Activated T-helper 2 cell treated with anti-CD3 and anti-CD28 coated beads, Interferon-gamma antibody, Interleukin-2, Interleukin-4, amounts not matched to agents 10 μg/mL and 5 μg/mL and 100 μg/mL, durations not matched to agents 14 hours and 24 hours and 36 hours (primary cell): ENCODE data around the gene TTLL11. TPM values are rescaled to one million over a fixed set of nuclear protein-coding genes. Genes with fewer than 3 reads are reported as not detected.

Source experiments
- DNase-seq: peaks from one replicate; pipeline ENCODE4 v3.0.0; 2021; ENCODE audit warnings: low spot score
- H3K27ac Mint-ChIP-seq: one replicate; pipeline ENCODE4 v1.8.0; 2021; ENCODE audit warnings: mixed read lengths
- H3K27me3 Mint-ChIP-seq: one replicate; pipeline ENCODE4 v1.8.0; 2021; ENCODE audit warnings: low read depth, mixed read lengths
- H3K36me3 Mint-ChIP-seq: one replicate; pipeline ENCODE4 v1.8.0; 2021; ENCODE audit warnings: low read depth, mixed read lengths
- H3K4me1 Mint-ChIP-seq: one replicate; pipeline ENCODE4 v1.8.0; 2021; ENCODE audit warnings: low read depth, mixed read lengths
- H3K4me3 Mint-ChIP-seq: one replicate; pipeline ENCODE4 v1.8.0; 2021; ENCODE audit warnings: low read depth, mild to moderate bottlenecking, moderate library complexity, mixed read lengths
- H3K9me3 Mint-ChIP-seq: one replicate; pipeline ENCODE4 v1.8.0; 2021; ENCODE audit warnings: mixed read lengths
- intact Hi-C: fragments of 100-400 bp; cut with micrococcal nuclease; formaldehyde crosslinking; loops from one replicate; pipeline ENCODE4 v1.15.1; 2023
- total RNA-seq: library from RNA; stranded (reverse); gene quantifications from 2 replicates; pipeline ENCODE4 v1.2.3, GENCODE V29; 2022

TTLL11 gene
- total RNA-seq, 1 donor from 2014 or later: 2.2 TPM

GRCh38 chr9:121860744-121861143, 232.4 kb downstream of the TTLL11 start:
- no peaks in the 10 kb centered on the region for H3K36me3 Mint-ChIP-seq
- no peaks in the 10 kb centered on the region for H3K4me1 Mint-ChIP-seq
- no peaks in the 10 kb centered on the region for H3K9me3 Mint-ChIP-seq
- H3K27me3 Mint-ChIP-seq: no peaks in the 10 kb centered on the region
- no peak overlapping the region for H3K27ac Mint-ChIP-seq
- DNase-seq: no peak
- no peak overlapping the region for H3K4me3 Mint-ChIP-seq
- intact Hi-C loops: no loop called here

DNA sequence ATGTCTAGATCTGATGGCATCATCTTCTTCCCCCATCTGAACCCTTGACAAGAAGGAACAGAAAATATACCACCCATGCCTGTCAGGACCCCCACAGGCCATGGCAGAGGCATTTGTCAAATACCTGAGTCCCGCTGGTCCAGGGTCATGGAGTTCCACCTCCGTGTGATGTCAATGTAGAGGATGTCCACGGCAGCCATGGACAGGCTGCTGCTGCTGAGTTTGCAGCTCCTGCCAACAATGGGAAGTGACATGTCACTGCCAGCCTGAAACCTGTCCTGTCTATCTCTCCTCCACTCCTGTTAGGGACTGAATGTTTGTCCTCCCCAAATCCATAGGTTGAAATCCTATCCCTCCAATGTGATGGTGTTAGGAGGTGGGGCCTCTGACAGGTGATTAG, 232.9 kb downstream of the TTLL11 start:
- Mint-ChIP-seq H3K27me3 (no peaks in the 10 kb centered on the region), H3K27ac (no peak overlapping the region), H3K36me3 (no peaks in the 10 kb centered on the region), H3K4me3 (no peak overlapping the region), H3K9me3 (no peaks in the 10 kb centered on the region), H3K4me1 (no peaks in the 10 kb centered on the region)
- intact Hi-C loops: no loop called here
- DNase-seq: no peak

GRCh38 chr9:121859646-121860045, 233.5 kb downstream of the TTLL11 start:
- no peaks in the 10 kb centered on the region for H3K4me1 Mint-ChIP-seq
- no peaks in the 10 kb centered on the region for H3K27me3 Mint-ChIP-seq
- no peak overlapping the region for H3K27ac Mint-ChIP-seq
- no peak for DNase-seq
- H3K9me3 Mint-ChIP-seq: no peaks in the 10 kb centered on the region
- no peaks in the 10 kb centered on the region for H3K36me3 Mint-ChIP-seq
- intact Hi-C loops: no loop called here
- H3K4me3 Mint-ChIP-seq: no peak overlapping the region

- Mint-ChIP-seq H3K4me3 (no peak overlapping the region), H3K4me1 (no peaks in the 10 kb centered on the region), H3K27ac (no peak overlapping the region), H3K36me3 (no peaks in the 10 kb centered on the region), H3K27me3 (no peaks in the 10 kb centered on the region), H3K9me3 (no peaks in the 10 kb centered on the region)
- no peak for DNase-seq
- intact Hi-C loops: no loop called here
Observed at GRCh38 chr9:121858788-121859187, 234.3 kb downstream of the TTLL11 start.

- DNase-seq: no peak
- Mint-ChIP-seq H3K27me3 (no peaks in the 10 kb centered on the region), H3K9me3 (no peaks in the 10 kb centered on the region), H3K36me3 (no peaks in the 10 kb centered on the region), H3K4me1 (no peaks in the 10 kb centered on the region), H3K4me3 (no peak overlapping the region), H3K27ac (no peak overlapping the region)
- intact Hi-C loops: no loop called here
Observed at GRCh38 chr9:121857928-121858327, 235.2 kb downstream of the TTLL11 start.

DNA sequence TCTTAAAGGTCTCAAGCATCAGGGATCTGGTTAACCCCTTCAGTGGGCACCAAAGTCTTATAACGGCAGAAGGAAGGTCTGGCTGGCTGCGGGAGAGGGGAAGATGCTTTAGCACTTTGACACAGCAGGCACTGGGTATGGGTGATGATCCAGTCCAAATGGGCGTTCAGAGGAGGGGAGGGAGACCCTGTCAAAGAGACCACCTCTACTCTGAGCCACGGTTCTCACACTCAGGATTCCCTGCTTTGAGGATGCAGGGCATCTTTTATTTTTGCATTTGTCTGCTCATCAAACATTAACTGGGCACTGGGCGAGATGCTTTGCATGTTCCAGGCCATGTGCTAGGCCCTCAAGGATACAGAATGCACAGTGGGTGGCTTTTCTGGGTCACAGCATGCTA, 237.6 kb downstream of the TTLL11 start:
- Mint-ChIP-seq H3K36me3 (no peaks in the 10 kb centered on the region), H3K27ac (no peak overlapping the region), H3K27me3 (no peaks in the 10 kb centered on the region), H3K9me3 (no peaks in the 10 kb centered on the region), H3K4me1 (no peaks in the 10 kb centered on the region), H3K4me3 (no peak overlapping the region)
- DNase-seq: no peak
- intact Hi-C loops: no loop called here

DNA sequence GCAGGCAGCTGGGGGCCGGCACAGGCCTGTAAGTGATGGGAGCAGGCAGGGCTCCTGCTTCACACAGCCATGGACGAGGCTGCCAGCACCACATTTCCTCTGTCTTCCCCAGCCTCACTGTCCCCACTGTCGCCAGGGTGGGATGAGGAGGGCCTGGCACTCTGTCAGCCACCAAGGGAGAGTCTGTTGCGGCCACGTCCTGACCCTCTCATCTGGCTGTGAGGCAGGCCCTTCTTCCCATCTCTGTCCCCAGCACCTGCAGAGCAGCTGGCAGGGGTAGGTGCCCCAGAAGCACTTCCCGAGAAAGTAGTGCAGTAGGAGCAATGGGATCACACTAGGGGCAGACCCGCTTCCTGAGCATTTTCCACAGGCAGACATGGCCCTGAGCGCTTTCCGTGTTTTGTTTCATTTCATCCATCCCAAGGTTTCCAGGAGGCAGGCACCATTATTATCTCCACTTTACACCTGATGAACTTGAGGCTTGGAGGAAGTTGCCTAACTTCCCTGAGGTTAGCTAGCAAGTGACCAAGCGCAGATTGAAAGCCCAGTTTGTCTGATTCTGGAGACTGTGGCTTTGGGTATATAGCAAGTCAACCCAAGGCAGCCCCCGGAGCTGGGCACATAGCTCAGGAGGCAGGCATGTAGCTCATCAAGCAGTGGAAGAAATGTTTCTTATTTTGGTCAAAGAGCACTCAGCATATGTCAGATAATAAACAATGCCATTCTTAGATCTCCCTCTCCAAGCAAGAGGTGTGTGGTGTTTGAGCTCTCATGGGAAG, 239.3 kb downstream of the TTLL11 start:
- Mint-ChIP-seq H3K27ac (no peak overlapping the region), H3K36me3 (no peaks in the 10 kb centered on the region), H3K4me1 (no peaks in the 10 kb centered on the region), H3K4me3 (no peak overlapping the region), H3K9me3 (no peaks in the 10 kb centered on the region), H3K27me3 (no peaks in the 10 kb centered on the region)
- DNase-seq: no peak
- intact Hi-C loops: no loop called here

DNA sequence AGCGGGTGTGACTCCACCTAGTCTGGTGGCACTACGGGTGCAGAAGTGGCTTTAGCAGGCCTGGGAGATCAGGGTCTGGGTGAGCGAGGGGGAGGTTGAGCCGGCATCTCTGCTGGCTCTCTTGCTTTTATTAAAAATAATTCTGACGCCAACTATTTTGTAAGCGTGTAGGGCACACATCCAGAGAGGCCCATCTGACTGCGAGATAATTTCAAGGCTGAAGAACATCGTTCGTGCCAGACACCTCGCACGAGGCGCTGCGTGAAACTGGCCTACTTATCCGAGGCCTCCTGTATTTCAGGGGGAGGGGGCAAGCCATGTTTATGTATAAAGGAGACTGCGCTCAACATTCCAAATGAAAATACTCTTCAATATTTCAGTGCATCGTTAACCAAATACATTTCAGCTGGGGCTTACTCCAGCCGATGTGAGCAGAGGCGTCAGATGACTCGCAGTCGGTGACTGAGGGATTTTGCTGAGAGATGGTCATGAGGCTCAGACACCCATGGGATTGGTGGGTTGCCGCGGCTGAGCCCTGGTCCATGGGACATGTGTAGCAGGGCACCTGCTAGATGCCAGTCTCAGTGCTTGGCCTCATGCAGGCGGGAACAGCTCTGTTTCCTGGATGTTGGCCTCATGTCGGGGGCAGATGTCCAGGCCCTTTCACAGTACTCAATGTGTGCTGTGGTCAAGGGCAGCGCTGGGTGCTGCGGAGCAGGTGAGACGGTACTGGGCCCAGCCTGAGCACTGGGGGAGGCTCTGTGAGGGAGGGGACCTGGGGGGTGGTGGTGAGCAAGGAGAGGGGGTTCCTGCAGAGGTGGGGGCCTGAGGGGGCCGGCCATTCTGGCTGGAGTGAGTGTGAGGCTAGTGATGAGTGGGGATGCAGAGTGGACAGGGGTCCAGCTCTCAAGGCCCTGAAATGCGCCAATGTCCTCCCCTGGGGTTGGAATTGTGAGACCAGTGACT, 240.2 kb downstream of the TTLL11 start:
- Mint-ChIP-seq H3K9me3 (no peaks in the 10 kb centered on the region), H3K27me3 (no peaks in the 10 kb centered on the region), H3K27ac (no peak overlapping the region), H3K36me3 (no peaks in the 10 kb centered on the region), H3K4me1 (no peaks in the 10 kb centered on the region), H3K4me3 (no peak overlapping the region)
- intact Hi-C loops: no loop called here
- no peak for DNase-seq

DNA sequence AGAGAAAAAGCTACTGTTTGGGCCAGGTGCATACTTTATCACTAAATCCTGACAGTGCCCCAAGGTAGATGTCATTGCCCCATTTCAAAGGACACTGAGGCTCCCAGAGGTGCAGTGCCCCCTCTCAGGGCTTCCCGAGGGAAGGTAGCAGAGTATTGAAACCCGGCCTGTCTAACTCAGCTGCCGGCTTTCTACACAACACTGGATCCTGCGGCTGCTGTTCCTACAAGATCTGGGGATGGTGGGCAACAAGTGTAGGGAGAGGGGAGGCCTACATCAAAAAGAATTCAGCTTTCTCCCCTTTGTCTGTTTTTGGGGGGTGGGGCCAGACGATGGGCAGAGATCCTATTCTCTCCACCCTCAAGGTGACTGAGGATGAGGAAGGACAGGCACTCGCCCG, 240.9 kb downstream of the TTLL11 start:
- intact Hi-C loops: no loop called here
- no peak overlapping the region for H3K27ac Mint-ChIP-seq
- DNase-seq: no peak
- H3K4me3 Mint-ChIP-seq: no peak overlapping the region
- H3K27me3 Mint-ChIP-seq: no peaks in the 10 kb centered on the region
- H3K9me3 Mint-ChIP-seq: no peaks in the 10 kb centered on the region
- no peaks in the 10 kb centered on the region for H3K36me3 Mint-ChIP-seq
- H3K4me1 Mint-ChIP-seq: no peaks in the 10 kb centered on the region

DNA sequence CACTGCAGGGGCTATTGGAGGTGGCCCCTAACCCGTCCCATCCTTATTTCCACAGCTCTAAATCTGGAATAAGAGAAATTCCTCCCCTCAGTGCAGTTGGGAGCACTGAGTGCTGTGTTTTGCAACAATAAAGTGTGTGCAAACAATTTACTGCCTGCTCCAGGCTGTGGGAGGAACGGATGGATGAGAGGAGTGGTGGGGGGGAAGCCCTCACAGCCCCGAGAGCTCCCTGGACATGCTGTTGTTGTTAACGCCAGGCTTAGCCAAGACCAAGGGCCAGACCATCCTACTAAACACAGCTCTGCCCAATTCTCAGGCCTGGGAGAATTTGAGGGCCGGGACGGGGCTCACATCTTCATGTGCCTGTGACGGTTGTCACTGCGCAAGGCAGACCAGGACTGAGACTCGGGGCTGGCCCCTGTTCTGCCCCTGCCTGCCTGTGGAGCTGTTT, 241.4 kb downstream of the TTLL11 start:
- DNase-seq: no peak
- no peaks in the 10 kb centered on the region for H3K36me3 Mint-ChIP-seq
- no peak overlapping the region for H3K4me3 Mint-ChIP-seq
- no peak overlapping the region for H3K27ac Mint-ChIP-seq
- no peaks in the 10 kb centered on the region for H3K4me1 Mint-ChIP-seq
- H3K9me3 Mint-ChIP-seq: no peaks in the 10 kb centered on the region
- intact Hi-C loops: no loop called here
- H3K27me3 Mint-ChIP-seq: no peaks in the 10 kb centered on the region

DNA sequence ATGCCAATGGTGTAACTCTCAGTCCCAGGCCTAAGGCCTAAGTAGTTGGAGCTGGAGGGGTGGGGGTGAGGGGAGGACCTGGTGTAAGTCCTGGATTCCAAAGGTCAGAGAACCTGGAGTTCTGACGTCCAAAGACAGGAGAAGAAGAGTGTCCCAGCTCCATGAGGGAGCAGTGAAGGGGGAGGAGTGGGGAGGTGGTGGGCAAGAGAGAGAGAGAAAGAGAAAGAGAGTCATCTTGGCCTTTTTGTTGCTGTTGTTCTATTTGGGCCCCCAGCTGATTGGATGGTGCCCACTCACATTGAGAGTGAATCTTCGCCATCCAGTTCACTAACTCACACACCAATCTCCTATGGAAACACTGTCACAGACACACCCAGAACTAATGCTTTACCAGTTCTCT, 242.7 kb downstream of the TTLL11 start:
- no peak overlapping the region for H3K27ac Mint-ChIP-seq
- no peaks in the 10 kb centered on the region for H3K27me3 Mint-ChIP-seq
- no peak for DNase-seq
- intact Hi-C loops: no loop called here
- H3K4me3 Mint-ChIP-seq: no peak overlapping the region
- H3K4me1 Mint-ChIP-seq: no peaks in the 10 kb centered on the region
- H3K9me3 Mint-ChIP-seq: no peaks in the 10 kb centered on the region
- no peaks in the 10 kb centered on the region for H3K36me3 Mint-ChIP-seq

GRCh38 chr9:121849554-121849953, 243.6 kb downstream of the TTLL11 start:
- H3K27ac Mint-ChIP-seq: no peak overlapping the region
- H3K4me3 Mint-ChIP-seq: no peak overlapping the region
- no peaks in the 10 kb centered on the region for H3K36me3 Mint-ChIP-seq
- H3K9me3 Mint-ChIP-seq: peaks cover under 1% of the 10 kb centered on the region
- H3K4me1 Mint-ChIP-seq: no peaks in the 10 kb centered on the region
- peaks cover 1% of the 10 kb centered on the region for H3K27me3 Mint-ChIP-seq
- intact Hi-C loops: no loop called here
- no peak for DNase-seq

DNA sequence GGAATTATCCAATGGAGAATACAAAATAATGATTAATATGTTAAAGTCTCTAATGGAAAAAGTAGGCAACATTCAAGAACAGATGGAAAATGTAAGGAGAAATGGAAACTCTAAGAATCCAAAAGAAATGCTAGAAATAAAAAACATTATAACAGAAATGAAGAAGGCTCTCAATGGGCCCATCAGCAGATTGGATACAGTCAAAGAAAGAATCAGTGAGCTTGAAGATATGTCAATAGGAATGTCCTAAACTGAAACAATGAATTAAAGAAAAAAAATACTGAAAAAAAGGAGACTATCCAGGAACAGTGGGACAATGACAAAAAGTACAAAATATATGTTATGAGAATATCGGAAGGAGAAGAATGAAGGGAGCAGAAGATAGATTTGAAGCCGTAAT, 248.5 kb downstream of the TTLL11 start:
- H3K4me3 Mint-ChIP-seq: no peak overlapping the region
- H3K36me3 Mint-ChIP-seq: no peaks in the 10 kb centered on the region
- intact Hi-C loops: no loop called here
- H3K27me3 Mint-ChIP-seq: peaks cover 1% of the 10 kb centered on the region
- no peak for DNase-seq
- peaks cover 6% of the 10 kb centered on the region for H3K9me3 Mint-ChIP-seq
- no peak overlapping the region for H3K27ac Mint-ChIP-seq
- H3K4me1 Mint-ChIP-seq: no peaks in the 10 kb centered on the region
